Aorta (tissue), 5 donors: ENCODE results near the gene CEP295NL. TPM values are rescaled to one million over a fixed set of nuclear protein-coding genes. Genes with fewer than 3 reads are reported as not detected.
A peak's percentile ranks its signal among the peaks of the same experiment; 100 is the strongest.

Source experiments
- ATAC-seq: fragments of 200-7000 bp; cut with Tn5 transposase; one replicate; pipeline ENCODE4 v1.9.1; 2022; ENCODE audit warnings: moderate library complexity; ENCODE audit not compliant: low FRiP score
- DNase-seq, 2 donors: peaks; one replicate each; pipeline ENCODE4 v3.0.0-alpha.2; 2020
- H3K27ac ChIP-seq, 2 donors: one replicate each; pipeline ENCODE4 v1.5.1; 2013; ENCODE audit warnings: low read length in 2 of 2, mild to moderate bottlenecking in 2 of 2, moderate library complexity in 2 of 2, control low read depth in 1 of 2, inconsistent platforms in 1 of 2, low read depth in 1 of 2
- H3K27me3 ChIP-seq, 2 donors: one replicate each; pipeline ENCODE4 v1.6.1; 2013; ENCODE audit warnings: control low read depth in 1 of 2, low read length in 1 of 2, mild to moderate bottlenecking in 1 of 2, moderate library complexity in 1 of 2; ENCODE audit not compliant: insufficient read depth in 2 of 2, control insufficient read depth in 1 of 2
- H3K36me3 ChIP-seq, 2 donors: one replicate each; pipeline ENCODE4 v1.6.1; 2013; ENCODE audit warnings: control low read depth in 1 of 2, low read length in 1 of 2, mild to moderate bottlenecking in 1 of 2; ENCODE audit not compliant: insufficient read depth in 2 of 2, control insufficient read depth in 1 of 2
- H3K4me1 ChIP-seq, 2 donors: one replicate each; pipeline ENCODE4 v1.6.1; 2013; ENCODE audit warnings: low read length in 2 of 2, control low read depth in 1 of 2, mild to moderate bottlenecking in 1 of 2, moderate library complexity in 1 of 2; ENCODE audit not compliant: insufficient read depth in 2 of 2, control insufficient read depth in 1 of 2
- H3K4me3 ChIP-seq, 2 donors: one replicate each; pipeline ENCODE4 v1.5.1; 2013; ENCODE audit warnings: low read length in 2 of 2, control low read depth in 1 of 2, mild to moderate bottlenecking in 1 of 2
- H3K9me3 ChIP-seq: one replicate; pipeline ENCODE4 v1.6.1; 2013; ENCODE audit warnings: mild to moderate bottlenecking, low read length; ENCODE audit not compliant: control insufficient read depth
- WGBS, 2 donors: extraction: QIAGEN DNeasy Blood & Tissue Kit; methylation state at CpG; one replicate each; pipeline ENCODE4 v1.1.7; 2013; 5-methylcytosine and 5-hydroxymethylcytosine counted together
- intact Hi-C, 2 donors: fragments of 100-400 bp; cut with DNase I; formaldehyde crosslinking; loops; one replicate each; pipeline versions ENCODE4 v1.14.2 to v1.15.0; 2022
- polyA plus RNA-seq, 2 donors: library from polyadenylated mRNA; stranded (reverse); fragments of 200-250 nt; gene quantifications; one replicate each; pipeline ENCODE4 v1.2.3, GENCODE V29; 2013
- total RNA-seq, 2 donors: library from RNA; stranded (reverse); fragmentation: NEBNext Ultra II Directional; extraction: Animal tissue kit (Norgen Biotek cat#: 25700); gene quantifications; one replicate each; pipeline ENCODE4 v1.2.1, GENCODE V29; 2021
- donor health status: healthy with polysubstance abuse.
- donor health status: Bipolar disorder and iron deficiency.
- donor health status: DM: no; HTN: no; CAD: no.
- donor health status: DM: no; HTN: no; CAD: no.
- donor health status: DM: yes; HTN: yes; CAD: no.

CEP295NL gene
- total and polyA plus RNA-seq, 4 donors = 0.25 to 13.9 (median 5.4) TPM

DNA sequence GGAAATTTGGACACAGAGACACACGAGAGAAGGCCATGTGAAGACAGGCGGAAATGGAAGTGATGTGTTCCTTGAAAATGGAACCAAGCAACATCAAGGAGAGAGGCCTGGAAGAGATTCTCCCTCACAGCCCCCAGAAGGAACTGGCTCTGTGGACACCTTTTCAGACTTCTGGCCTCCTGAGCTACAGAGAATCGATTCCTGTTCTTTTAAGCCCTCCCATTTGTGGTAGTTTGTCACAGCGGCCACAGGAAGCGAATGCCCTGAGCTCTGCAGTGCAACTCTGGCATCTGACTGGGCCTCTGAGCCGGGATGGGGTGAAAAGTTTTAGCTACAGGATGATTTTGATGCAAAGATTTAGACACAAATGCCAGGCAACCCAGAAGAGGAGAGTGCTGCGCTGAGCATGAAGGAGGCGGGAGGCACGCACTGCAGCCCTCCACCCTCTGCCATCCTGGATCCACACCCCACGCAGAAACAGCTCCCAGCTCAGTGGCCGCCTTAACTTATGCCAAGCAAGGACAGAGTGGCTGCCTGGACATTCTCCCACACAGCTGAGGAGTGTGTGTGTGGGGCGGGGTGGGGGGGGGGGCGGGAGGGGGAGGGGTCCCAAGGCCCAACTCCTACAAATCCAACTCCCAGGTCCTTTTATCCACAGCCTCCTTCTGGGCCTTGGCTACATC is 20.0 kb upstream of the CEP295NL start:
- intact Hi-C loops = loop anchor here (5.0 kb wide), 3 partner anchors 41 to 56 kb away; no protein-coding TSS in a partner anchor
- DNase-seq = no peak
- H3K27me3 ChIP-seq = no peaks in the 10 kb centered on the region
- no peak for ATAC-seq
- H3K36me3 ChIP-seq = no peaks in the 10 kb centered on the region
- WGBS, 2 donors = 30 to 41% methylated on average over 12 to 13 of the region's 13 CpGs
- H3K27ac ChIP-seq = no peak overlapping the region
- peaks cover 2 to 5% of the 10 kb centered on the region in 2 donors for H3K4me1 ChIP-seq
- H3K9me3 ChIP-seq = no peaks in the 10 kb centered on the region
- H3K4me3 ChIP-seq = no peak overlapping the region

DNA sequence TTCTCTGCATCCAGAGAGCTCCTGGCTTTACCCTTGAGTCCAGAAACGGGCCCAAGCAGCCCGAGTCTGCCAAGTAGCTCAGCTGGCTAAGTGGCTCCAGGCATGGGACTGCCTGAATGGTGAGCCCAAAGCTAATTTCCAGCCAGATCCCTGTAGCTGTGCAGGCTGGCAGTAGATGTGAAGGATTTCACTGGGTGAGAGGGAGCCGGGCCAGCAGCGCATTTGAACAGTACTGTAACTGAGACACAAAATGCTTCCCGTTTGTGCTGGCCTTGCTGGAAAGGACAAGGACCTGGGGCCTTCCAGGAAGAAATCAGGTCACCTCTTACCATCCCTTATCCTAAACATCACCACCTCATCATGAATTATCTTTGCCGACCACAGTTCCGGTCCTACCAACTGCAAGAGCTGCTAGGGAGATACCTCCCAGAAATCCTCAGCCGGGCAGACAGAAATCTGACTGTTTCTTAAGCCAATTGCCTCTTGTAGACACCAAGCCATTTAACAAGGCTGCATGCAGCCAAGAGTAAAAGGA is 18.5 kb upstream of the CEP295NL start:
- peaks cover 2 to 5% of the 10 kb centered on the region in 2 donors for H3K4me1 ChIP-seq
- DNase-seq (no peak), ATAC-seq (no peak)
- H3K9me3 ChIP-seq = no peaks in the 10 kb centered on the region
- WGBS, 2 donors = 5 to 7% methylated on average over 8 of the region's 8 CpGs
- no peak overlapping the region for H3K4me3 ChIP-seq
- intact Hi-C loops = loop anchor here (5.0 kb wide), 3 partner anchors 39 to 54 kb away; no protein-coding TSS in a partner anchor
- H3K36me3 ChIP-seq = no peaks in the 10 kb centered on the region
- no peaks in the 10 kb centered on the region for H3K27me3 ChIP-seq
- H3K27ac ChIP-seq = peak overlapping the region in 1 of 2 donors; percentile 11

DNA sequence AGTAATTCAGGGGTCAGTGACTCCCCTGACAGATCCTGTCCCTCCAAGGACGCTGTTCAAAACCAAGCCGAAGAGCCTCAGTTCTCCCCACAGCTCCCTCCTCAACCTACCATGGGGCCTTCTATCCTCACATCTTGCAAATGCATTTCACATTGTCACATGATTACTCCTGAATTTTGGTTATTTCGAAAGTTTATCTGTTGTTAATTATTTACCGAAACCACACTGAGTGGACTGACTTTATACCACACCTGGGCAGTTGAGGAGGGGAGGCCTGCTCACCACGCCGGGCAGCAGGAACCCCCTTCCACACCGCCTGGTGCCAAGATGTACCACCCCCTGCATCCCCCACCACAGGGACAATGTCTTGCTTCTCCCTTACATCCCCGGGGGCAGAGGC is 17.5 kb upstream of the CEP295NL start:
- intact Hi-C loops = loop anchor here (5.0 kb wide), 3 partner anchors 38 to 53 kb away; no protein-coding TSS in a partner anchor
- H3K4me3 ChIP-seq = no peak overlapping the region

DNA sequence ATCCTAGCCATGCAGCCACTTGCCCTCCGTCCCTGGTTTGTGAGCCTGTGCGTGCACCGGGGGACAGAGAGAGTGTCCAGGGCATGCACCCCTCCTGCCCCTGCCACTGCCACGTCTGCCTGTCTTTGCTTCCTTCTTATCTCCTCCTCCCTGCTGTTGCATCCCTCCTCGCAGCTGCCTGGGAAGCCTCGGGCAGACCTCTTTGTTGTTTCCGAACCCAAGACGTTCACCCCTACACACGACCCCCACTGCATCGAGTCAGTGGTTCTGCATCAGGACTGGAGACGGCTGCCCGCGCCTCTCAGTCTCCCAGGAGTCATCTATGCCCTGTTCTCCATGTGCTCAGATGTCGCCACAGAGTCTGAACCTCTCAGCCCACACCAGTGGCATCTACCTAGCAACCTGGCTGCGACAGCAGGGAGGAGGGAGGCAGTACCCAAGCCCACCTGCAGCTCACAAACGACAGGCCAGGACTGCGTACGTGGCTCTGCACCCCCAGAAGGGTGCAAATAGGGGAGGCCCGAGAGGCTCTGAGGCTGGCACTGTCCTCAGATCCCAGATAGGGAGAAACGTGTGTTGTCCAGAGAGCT is 17.0 kb upstream of the CEP295NL start:
- DNase-seq = no peak
- Histone ChIP-seq H3K27me3 (no peaks in the 10 kb centered on the region), H3K4me3 (no peak overlapping the region), H3K36me3 (no peaks in the 10 kb centered on the region), H3K27ac (no peak overlapping the region), H3K4me1 (peaks cover 2 to 5% of the 10 kb centered on the region in 2 donors), H3K9me3 (no peaks in the 10 kb centered on the region)
- no peak for ATAC-seq
- WGBS, 2 donors = 72 to 77% methylated on average over 20 of the region's 20 CpGs
- intact Hi-C loops = loop anchor here (5.0 kb wide), 3 partner anchors 38 to 53 kb away; no protein-coding TSS in a partner anchor

More for the DNA sequence above, 17.5 kb upstream of the CEP295NL start:
- peaks cover 2 to 5% of the 10 kb centered on the region in 2 donors for H3K4me1 ChIP-seq
- WGBS, 2 donors = 83 to 86% methylated on average over 8 of the region's 8 CpGs
- no peaks in the 10 kb centered on the region for H3K36me3 ChIP-seq
- H3K9me3 ChIP-seq = no peaks in the 10 kb centered on the region
- no peak overlapping the region for H3K27ac ChIP-seq
- no peaks in the 10 kb centered on the region for H3K27me3 ChIP-seq
- no peak for ATAC-seq
- no peak for DNase-seq

DNA sequence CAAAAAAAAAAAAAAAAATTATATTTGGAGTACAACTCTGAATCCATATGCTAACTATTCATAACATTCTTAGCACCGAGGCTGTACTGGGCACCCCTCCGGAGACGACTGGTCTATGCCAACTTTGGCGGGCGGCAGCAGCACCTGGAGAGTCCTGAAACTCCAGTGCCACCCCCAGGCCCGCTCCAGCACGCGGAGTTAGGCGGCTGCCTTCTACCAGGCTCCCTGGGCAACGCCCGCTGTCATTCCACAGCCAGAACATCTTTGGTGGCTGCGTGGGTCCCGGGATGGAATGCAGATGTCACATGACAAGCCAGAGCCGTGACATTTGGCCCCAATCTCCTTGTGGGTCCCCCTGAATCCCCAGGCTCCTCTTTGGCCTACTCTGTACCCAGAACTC is 16.0 kb upstream of the CEP295NL start:
- 64 to 65% methylated on average over 14 of the region's 14 CpGs for WGBS, 2 donors
- H3K9me3 ChIP-seq = no peaks in the 10 kb centered on the region
- H3K27me3 ChIP-seq = no peaks in the 10 kb centered on the region
- no peaks in the 10 kb centered on the region for H3K36me3 ChIP-seq
- no peak overlapping the region for H3K27ac ChIP-seq
- ATAC-seq = no peak
- H3K4me1 ChIP-seq = peaks cover 2 to 5% of the 10 kb centered on the region in 2 donors
- intact Hi-C loops = no loop called here
- DNase-seq = no peak
- no peak overlapping the region for H3K4me3 ChIP-seq

DNA sequence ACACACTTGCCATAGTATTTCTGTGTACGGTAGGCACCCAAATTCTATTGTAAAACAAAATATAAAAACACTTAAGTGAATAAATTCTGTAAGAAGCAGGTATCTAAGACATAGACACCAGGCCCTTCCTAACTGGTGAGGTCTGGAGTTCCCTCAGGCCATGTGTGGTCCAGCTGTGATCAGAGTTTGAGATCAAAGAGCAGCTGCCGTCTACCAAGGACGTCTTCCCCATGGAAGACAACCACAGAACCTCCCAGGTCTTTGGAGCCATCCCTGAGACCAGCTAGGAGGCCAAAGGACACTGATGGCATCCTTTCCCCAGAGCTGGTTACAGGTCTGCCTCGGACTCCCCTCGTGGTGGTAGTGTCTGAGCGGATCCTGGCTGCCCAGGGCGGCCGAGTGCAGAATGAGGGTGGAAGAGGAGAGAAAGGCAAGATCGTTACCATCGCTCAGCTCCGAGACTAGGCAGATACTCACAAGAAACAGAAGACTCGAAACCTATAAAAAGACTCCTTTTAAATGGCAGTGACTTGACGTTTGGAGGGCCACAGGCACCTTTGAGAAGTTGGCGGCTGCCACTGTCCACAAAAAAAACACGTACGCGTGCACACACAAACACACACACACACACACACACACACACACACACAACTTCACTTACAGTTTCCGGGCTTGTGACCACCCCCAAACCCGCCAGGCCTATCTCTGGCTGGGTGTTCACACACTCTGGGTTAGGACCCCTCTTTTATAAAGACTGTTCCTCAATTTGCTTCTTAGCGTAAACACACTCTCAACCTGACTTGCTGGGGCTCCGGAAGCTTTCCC is 14.7 kb upstream of the CEP295NL start:
- DNase-seq (no peak), ATAC-seq (no peak)
- Histone ChIP-seq H3K9me3 (no peaks in the 10 kb centered on the region), H3K4me1 (peaks cover 2 to 5% of the 10 kb centered on the region in 2 donors), H3K27me3 (no peaks in the 10 kb centered on the region), H3K36me3 (no peaks in the 10 kb centered on the region), H3K27ac (no peak overlapping the region), H3K4me3 (no peak overlapping the region)
- intact Hi-C loops = no loop called here
- 76% methylated on average over 21 of the region's 21 CpGs for WGBS, 2 donors

DNA sequence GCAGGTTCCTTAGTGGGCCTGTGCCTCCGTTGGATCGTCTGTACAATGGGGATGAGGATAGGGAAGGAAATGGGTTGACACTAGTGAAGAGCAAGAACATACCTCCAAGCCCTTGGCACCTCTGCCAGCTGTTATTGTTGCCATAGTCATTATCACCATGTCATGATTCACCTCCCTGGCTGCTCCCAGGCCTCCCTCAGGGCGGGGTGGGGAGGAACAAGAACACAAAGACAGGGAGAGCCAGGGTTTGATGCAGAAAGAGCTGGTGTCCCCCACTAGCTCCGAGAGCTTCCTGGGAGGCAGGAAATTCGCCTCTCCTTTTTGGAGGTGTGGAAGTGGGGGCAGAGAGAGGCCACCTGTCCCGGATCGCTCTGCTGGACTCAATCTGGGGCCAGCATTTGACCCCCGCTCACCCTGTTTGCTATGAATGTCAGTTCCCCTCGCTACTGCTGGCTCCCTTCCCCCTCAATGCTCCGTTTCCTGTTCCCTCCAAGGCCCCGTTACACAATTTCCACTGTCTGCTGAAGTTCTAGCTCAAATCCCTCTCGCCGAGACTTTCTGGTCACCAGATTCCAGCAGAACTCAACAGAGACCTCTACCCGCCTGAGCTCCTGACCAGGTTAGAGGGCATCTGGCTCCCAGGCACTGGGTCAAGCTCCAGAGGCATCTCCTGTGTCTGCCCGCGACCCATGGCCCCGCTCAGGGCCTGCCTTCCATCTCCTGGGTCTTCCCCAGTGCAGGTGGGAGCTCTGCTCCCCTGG is 13.1 kb upstream of the CEP295NL start:
- no peaks in the 10 kb centered on the region for H3K27me3 ChIP-seq
- peaks cover 0 to 2% of the 10 kb centered on the region in 2 donors for H3K4me1 ChIP-seq
- H3K9me3 ChIP-seq = no peaks in the 10 kb centered on the region
- no peaks in the 10 kb centered on the region for H3K36me3 ChIP-seq
- 73 to 79% methylated on average over 17 of the region's 17 CpGs for WGBS, 2 donors
- no peak for ATAC-seq
- H3K4me3 ChIP-seq = no peak overlapping the region
- peak in 1 of 2 donors; percentile 78 for DNase-seq
- intact Hi-C loops = no loop called here
- no peak overlapping the region for H3K27ac ChIP-seq

DNA sequence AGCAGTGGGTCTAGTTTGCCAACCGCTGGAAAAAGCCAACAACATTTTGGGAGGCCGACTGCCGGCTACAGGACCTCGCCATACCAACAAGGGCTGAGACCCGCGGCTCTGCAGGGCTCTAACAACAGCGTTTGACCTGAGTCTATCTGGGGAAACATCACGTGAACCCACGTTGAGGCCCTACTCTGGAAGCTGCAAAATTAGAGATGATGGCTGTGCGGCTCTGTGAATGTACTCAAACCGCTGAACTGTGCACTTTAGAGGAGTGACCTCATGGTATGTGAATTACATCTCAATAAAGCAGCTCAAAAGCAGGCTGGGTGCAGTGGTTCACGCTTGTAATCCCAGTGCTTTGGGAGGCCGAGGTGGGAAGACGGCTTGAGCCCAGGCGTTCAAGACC is 10.1 kb upstream of the CEP295NL start:
- DNase-seq (no peak), ATAC-seq (no peak)
- no peaks in the 10 kb centered on the region for H3K9me3 ChIP-seq
- intact Hi-C loops = no loop called here
- no peaks in the 10 kb centered on the region for H3K4me1 ChIP-seq
- H3K27ac ChIP-seq = no peak overlapping the region
- no peaks in the 10 kb centered on the region for H3K36me3 ChIP-seq
- H3K4me3 ChIP-seq = no peak overlapping the region
- WGBS, 2 donors = 90 to 91% methylated on average over 15 of the region's 15 CpGs
- no peaks in the 10 kb centered on the region for H3K27me3 ChIP-seq
